GM12865 (cell line): ENCODE data around the gene PMEPA1.

Experiments used
- DNase-seq: peaks from one replicate; pipeline ENCODE4 v3.0.0; 2010; ENCODE audit warnings: low read depth
- H3K4me3 ChIP-seq: 2 replicates; pipeline ENCODE4 v1.5.1; 2011; ENCODE audit warnings: mild to moderate bottlenecking, low read depth, low read length, control low read depth
- TF ChIP-seq, protein P1 (sequence below): IDR thresholded peaks from 2 replicates; pipeline ENCODE4 v1.5.1; 2011; ENCODE audit warnings: low read length, control low read depth, low read depth, inconsistent platforms; ENCODE audit not compliant: insufficient read depth; ENCODE audit errors: missing control alignments

The PMEPA1 gene

GRCh38 chr20:57717797-57718196 lies 8.0 kb upstream of the PMEPA1 start:
- H3K4me3 ChIP-seq = no peak overlapping the region
- TF ChIP-seq, protein P1, sequence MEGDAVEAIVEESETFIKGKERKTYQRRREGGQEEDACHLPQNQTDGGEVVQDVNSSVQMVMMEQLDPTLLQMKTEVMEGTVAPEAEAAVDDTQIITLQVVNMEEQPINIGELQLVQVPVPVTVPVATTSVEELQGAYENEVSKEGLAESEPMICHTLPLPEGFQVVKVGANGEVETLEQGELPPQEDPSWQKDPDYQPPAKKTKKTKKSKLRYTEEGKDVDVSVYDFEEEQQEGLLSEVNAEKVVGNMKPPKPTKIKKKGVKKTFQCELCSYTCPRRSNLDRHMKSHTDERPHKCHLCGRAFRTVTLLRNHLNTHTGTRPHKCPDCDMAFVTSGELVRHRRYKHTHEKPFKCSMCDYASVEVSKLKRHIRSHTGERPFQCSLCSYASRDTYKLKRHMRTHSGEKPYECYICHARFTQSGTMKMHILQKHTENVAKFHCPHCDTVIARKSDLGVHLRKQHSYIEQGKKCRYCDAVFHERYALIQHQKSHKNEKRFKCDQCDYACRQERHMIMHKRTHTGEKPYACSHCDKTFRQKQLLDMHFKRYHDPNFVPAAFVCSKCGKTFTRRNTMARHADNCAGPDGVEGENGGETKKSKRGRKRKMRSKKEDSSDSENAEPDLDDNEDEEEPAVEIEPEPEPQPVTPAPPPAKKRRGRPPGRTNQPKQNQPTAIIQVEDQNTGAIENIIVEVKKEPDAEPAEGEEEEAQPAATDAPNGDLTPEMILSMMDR = no peak
- DNase-seq = no peak

DNA sequence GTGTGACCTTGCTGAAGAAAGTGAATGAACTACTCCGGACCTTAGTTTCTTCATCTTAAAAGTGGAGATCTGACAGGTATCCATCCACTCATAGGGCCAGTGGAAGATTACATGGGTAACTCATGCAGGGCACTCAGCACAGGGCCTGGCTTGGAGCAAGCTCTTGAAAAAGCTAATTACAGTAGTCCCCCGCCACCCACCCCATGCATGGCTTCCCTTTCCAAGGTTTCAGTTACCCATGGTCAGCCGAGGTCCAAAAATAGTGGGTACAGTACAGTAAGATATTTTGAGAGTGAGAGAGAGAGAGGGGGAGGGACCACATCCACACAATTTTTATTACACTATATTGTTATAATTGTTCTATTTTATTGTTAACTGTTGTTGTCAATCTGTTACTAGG lies 7.1 kb upstream of the PMEPA1 start:
- DNase-seq = no peak
- no peak overlapping the region for H3K4me3 ChIP-seq
- TF ChIP-seq, protein P1 = no peak

DNA sequence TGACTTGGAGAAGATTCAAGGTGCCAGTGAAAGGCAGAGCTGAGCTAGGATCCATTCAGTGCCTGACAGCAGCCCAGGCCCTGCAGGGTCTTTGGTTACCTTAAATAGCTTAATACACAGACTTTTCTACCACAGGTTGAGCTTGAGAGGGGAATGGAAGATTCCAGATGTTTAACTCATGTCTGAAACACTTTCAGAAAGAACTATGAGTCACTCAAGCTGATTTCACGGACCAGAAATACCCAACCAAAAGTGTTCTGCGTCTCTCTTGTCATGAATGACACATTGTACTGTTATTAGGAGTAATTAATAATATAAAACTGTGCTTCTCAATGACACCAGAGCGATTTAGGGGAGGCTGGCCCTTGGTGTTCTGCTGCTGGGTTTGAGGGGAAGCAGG lies 6.4 kb upstream of the PMEPA1 start:
- H3K4me3 ChIP-seq = no peak overlapping the region
- DNase-seq = no peak
- TF ChIP-seq, protein P1 = no peak

DNA sequence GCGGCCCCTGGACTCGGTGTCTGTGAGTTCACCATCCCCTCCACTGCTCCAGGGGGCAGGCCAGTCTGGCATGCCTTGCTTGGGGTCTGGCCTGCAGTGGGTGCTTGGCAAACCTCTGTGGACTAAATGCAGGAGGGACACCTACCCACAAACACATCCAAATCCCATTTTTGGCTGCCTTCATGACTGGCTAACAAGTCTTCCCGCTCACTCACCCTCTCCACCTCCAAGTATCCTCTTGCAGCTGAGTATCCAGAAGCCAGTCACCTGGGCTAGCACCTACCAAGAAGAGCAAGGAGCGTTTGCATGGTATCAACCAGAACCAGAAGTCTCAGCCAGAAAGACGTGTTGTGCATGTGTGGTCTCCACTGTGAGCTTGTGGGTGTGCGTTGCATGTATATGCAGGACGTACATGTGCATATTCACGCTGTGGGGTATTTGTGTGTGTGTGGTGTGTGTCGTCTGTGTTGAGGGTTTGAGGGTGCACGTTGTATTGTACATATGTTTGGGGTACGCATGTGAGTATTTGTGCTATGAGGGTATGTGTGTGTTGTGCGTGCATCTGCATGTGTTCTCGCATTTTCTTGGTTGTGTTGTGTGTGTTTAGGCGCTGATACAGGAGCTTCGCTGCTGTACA lies 5.6 kb upstream of the PMEPA1 start:
- no peak overlapping the region for H3K4me3 ChIP-seq
- DNase-seq = no peak
- TF ChIP-seq, protein P1 = no peak

GRCh38 chr20:57714409-57715267 lies 4.8 kb upstream of the PMEPA1 start:
- no peak overlapping the region for H3K4me3 ChIP-seq
- DNase-seq = no peak
- TF ChIP-seq, protein P1 = no peak

DNA sequence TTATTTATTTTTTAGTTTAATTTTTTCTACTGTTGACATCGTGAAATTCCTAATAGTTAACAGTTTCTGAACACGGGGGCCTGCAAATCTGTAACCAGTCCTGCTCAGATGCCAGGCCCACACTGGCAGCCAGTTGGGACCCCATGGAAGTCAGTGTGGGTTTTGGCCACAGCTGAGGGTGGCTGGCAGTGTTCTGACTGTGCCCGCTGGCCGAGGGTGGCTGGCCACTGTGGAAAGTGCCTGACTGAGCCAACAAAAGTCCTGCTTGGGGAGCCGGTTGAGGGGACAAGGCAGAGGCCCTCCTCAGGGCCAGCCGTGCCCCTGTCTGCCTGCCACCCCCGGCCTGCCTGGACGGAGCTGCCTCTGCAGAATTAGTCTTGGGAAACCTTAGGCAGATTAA lies 4.1 kb upstream of the PMEPA1 start:
- no peak overlapping the region for H3K4me3 ChIP-seq
- no peak for DNase-seq
- TF ChIP-seq, protein P1 = no peak
